HEK293 (cell line): ENCODE measurements around the gene ILF3.
A peak's percentile ranks its signal among the peaks of the same experiment; 100 is the strongest.

Experiments used
- CTCF ChIA-PET: fragments of 350-600 bp; formaldehyde crosslinking; extraction: SDS; loops from one replicate; lab custom pipeline; 2021; ENCODE audit warnings: antibody characterized with exemption; lab: Yijun Ruan, JAX
- POLR2A ChIA-PET: fragments of 300-600 bp; formaldehyde crosslinking; extraction: SDS; loops from one replicate; lab custom pipeline; 2020; ENCODE audit warnings: antibody characterized with exemption, inconsistent platforms; lab: Yijun Ruan, JAX
- H3K27ac ChIP-seq: fragments of 200-500 bp; sonication (Bioruptor generic); 2 replicates; pipeline ENCODE4 v1.5.1; 2014; ENCODE audit warnings: low read depth, low read length, control low read depth, inconsistent platforms; ENCODE audit errors: extremely low read depth
- H3K36me3 ChIP-seq, 2 experiments: fragments of 200-500 bp in 1 of 2; sonication (Bioruptor generic) in 1 of 2; 1 replicate in 1 of 2; 2 replicates in 1 of 2; pipeline ENCODE4 v1.5.1; 2014 to 2017; ENCODE audit warnings: inconsistent platforms in 2 of 2, low read length in 2 of 2; ENCODE audit not compliant: control insufficient read depth in 2 of 2, insufficient read depth in 1 of 2
- H3K4me1 ChIP-seq: fragments of 200-500 bp; sonication (Bioruptor generic); 2 replicates; pipeline ENCODE4 v1.5.1; 2014; ENCODE audit warnings: mild to moderate bottlenecking, low read length, inconsistent platforms; ENCODE audit not compliant: control insufficient read depth, insufficient read depth
- H3K4me3 ChIP-seq: 2 replicates; pipeline ENCODE4 v1.5.1; 2011; ENCODE audit warnings: low read depth, mild to moderate bottlenecking, control low read depth, low read length, moderate library complexity
- H3K9me3 ChIP-seq: fragments of 200-500 bp; sonication (Bioruptor generic); 2 replicates; pipeline ENCODE4 v1.5.1; 2014; ENCODE audit warnings: low read depth, low read length, inconsistent platforms; ENCODE audit not compliant: control insufficient read depth, insufficient read depth
- CTCF ChIP-seq: fragments of 450-650 bp; formaldehyde crosslinking; IDR thresholded peaks from 2 replicates; pipeline ENCODE4 v1.5.1; 2016; ENCODE audit warnings: missing biosample characterization, missing genetic modification characterization
- EGR2 ChIP-seq: fragments of 450-650 bp; formaldehyde crosslinking; IDR thresholded peaks from 2 replicates; pipeline ENCODE4 v1.5.1; 2016; ENCODE audit warnings: low read depth, missing biosample characterization, missing genetic modification characterization
- GLI2 ChIP-seq: fragments of 450-650 bp; formaldehyde crosslinking; IDR thresholded peaks from 2 replicates; pipeline ENCODE4; 2017; ENCODE audit warnings: missing biosample characterization, missing genetic modification characterization, low read depth, borderline replicate concordance
- HOXD13 ChIP-seq: sonication (generic); formaldehyde crosslinking; IDR thresholded peaks from 2 replicates; pipeline ENCODE4 v1.8.0; 2022; ENCODE audit warnings: missing genetic modification reagents, borderline replicate concordance
- IKZF3 ChIP-seq: fragments of 450-650 bp; IDR thresholded peaks from 2 replicates; pipeline ENCODE4 v1.5.0; 2018; ENCODE audit warnings: missing biosample characterization, mild to moderate bottlenecking, missing genetic modification characterization, moderate library complexity
- MYNN ChIP-seq: fragments of 450-650 bp; formaldehyde crosslinking; IDR thresholded peaks from 2 replicates; pipeline ENCODE4 v1.5.1; 2016; ENCODE audit warnings: missing biosample characterization, missing genetic modification characterization, borderline replicate concordance
- OSR2 ChIP-seq: fragments of 450-650 bp; formaldehyde crosslinking; IDR thresholded peaks from 2 replicates; pipeline ENCODE4 v1.5.1; 2016; ENCODE audit warnings: missing biosample characterization, missing genetic modification characterization
- SALL2 ChIP-seq: fragments of 450-650 bp; formaldehyde crosslinking; IDR thresholded peaks from 2 replicates; pipeline ENCODE4 v1.5.0; 2017; ENCODE audit warnings: missing biosample characterization, mild to moderate bottlenecking, missing genetic modification characterization, borderline replicate concordance
- SP3 ChIP-seq: fragments of 450-650 bp; formaldehyde crosslinking; IDR thresholded peaks from 2 replicates; pipeline ENCODE4 v1.5.1; 2016; ENCODE audit warnings: missing biosample characterization, missing genetic modification characterization
- TCF7L2 ChIP-seq: IDR thresholded peaks from 2 replicates; pipeline ENCODE4 v1.6.1; 2011; ENCODE audit warnings: low read depth, mild to moderate bottlenecking, inconsistent platforms, low read length, moderate library complexity, borderline replicate concordance
- ZBTB8A ChIP-seq: fragments of 450-650 bp; formaldehyde crosslinking; IDR thresholded peaks from 2 replicates; pipeline ENCODE4 v1.5.1; 2016; ENCODE audit warnings: missing biosample characterization, missing genetic modification characterization
- ZFHX2 ChIP-seq: fragments of 450-650 bp; formaldehyde crosslinking; conservative IDR thresholded peaks from 2 replicates; pipeline ENCODE4 v1.5.1; 2016; ENCODE audit warnings: missing biosample characterization, missing genetic modification characterization
- ZNF10 ChIP-seq: fragments of 450-650 bp; formaldehyde crosslinking; IDR thresholded peaks from 2 replicates; pipeline ENCODE4 v1.5.1; 2017; ENCODE audit warnings: missing biosample characterization, missing genetic modification characterization
- ZNF514 ChIP-seq: fragments of 450-650 bp; formaldehyde crosslinking; IDR thresholded peaks from 2 replicates; pipeline ENCODE4 v1.5.1; 2016; ENCODE audit warnings: missing biosample characterization, missing genetic modification characterization
- ZNF548 ChIP-seq: fragments of 450-650 bp; formaldehyde crosslinking; IDR thresholded peaks from 2 replicates; pipeline ENCODE4 v1.5.1; 2016; ENCODE audit warnings: missing biosample characterization, missing genetic modification characterization
- ZNF571 ChIP-seq: fragments of 450-650 bp; formaldehyde crosslinking; IDR thresholded peaks from 2 replicates; pipeline ENCODE4 v1.5.0; 2017; ENCODE audit warnings: missing biosample characterization, missing genetic modification characterization
- ZNF654 ChIP-seq: fragments of 450-650 bp; formaldehyde crosslinking; IDR thresholded peaks from 2 replicates; pipeline ENCODE4 v1.5.1; 2016; ENCODE audit warnings: low read depth, missing biosample characterization, missing genetic modification characterization
- ZNF677 ChIP-seq: fragments of 450-650 bp; IDR thresholded peaks from 2 replicates; pipeline ENCODE4 v1.5.0; 2018; ENCODE audit warnings: missing biosample characterization, mild to moderate bottlenecking, missing genetic modification characterization, moderate library complexity
- TF ChIP-seq, protein P1 (sequence below): fragments of 450-650 bp; formaldehyde crosslinking; optimal IDR thresholded peaks from 2 replicates; pipeline ENCODE3; 2016; ENCODE audit warnings: missing biosample characterization, mild to moderate bottlenecking, missing genetic modification characterization
- TF ChIP-seq, protein P2 (sequence below): fragments of 450-650 bp; formaldehyde crosslinking; IDR thresholded peaks from 2 replicates; pipeline ENCODE4 v1.5.0; 2017; ENCODE audit warnings: missing biosample characterization, missing genetic modification characterization, borderline replicate concordance

Gene ILF3

GRCh38 chr19:10701955-10702525 lies 47.9 kb downstream of the ILF3 start (continued):
- TF ChIP-seq ZNF514 (tag by site-specific recombination) = no peak
- peak; percentile 29; the same call in 1 of the 2 replicates for TF ChIP-seq ZNF654
- TF ChIP-seq, protein P1, sequence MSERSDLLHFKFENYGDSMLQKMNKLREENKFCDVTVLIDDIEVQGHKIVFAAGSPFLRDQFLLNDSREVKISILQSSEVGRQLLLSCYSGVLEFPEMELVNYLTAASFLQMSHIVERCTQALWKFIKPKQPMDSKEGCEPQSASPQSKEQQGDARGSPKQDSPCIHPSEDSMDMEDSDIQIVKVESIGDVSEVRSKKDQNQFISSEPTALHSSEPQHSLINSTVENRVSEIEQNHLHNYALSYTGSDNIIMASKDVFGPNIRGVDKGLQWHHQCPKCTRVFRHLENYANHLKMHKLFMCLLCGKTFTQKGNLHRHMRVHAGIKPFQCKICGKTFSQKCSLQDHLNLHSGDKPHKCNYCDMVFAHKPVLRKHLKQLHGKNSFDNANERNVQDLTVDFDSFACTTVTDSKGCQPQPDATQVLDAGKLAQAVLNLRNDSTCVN (tag by site-specific recombination) = no peak
- TF ChIP-seq HOXD13 (CRISPR knock-in tag) = no peak
- TF ChIP-seq SALL2 (tag by site-specific recombination) = no peak
- TF ChIP-seq ZNF10 (tag by site-specific recombination) = 0 out of 2 replicates have a peak, but pooled peaks have one; percentile 12
- TF ChIP-seq ZNF548 (tag by site-specific recombination) = no peak
- no peak for TF ChIP-seq SP3 (tag by site-specific recombination)
- TF ChIP-seq, protein P2, sequence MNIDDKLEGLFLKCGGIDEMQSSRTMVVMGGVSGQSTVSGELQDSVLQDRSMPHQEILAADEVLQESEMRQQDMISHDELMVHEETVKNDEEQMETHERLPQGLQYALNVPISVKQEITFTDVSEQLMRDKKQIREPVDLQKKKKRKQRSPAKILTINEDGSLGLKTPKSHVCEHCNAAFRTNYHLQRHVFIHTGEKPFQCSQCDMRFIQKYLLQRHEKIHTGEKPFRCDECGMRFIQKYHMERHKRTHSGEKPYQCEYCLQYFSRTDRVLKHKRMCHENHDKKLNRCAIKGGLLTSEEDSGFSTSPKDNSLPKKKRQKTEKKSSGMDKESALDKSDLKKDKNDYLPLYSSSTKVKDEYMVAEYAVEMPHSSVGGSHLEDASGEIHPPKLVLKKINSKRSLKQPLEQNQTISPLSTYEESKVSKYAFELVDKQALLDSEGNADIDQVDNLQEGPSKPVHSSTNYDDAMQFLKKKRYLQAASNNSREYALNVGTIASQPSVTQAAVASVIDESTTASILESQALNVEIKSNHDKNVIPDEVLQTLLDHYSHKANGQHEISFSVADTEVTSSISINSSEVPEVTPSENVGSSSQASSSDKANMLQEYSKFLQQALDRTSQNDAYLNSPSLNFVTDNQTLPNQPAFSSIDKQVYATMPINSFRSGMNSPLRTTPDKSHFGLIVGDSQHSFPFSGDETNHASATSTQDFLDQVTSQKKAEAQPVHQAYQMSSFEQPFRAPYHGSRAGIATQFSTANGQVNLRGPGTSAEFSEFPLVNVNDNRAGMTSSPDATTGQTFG (tag by site-specific recombination) = no peak
- TF ChIP-seq ZBTB8A = no peak
- peak; percentile 47 for TF ChIP-seq CTCF (tag by site-specific recombination)
- TF ChIP-seq ZNF677 (tag by site-specific recombination) = no peak

GRCh38 chr19:10706990-10707389 lies 52.8 kb downstream of the ILF3 start:
- Histone ChIP-seq H3K4me3 (no peak overlapping the region), H3K9me3 (no peaks in the 10 kb centered on the region), H3K36me3 (peaks cover 4 to 29% of the 10 kb centered on the region in 2 experiments; a peak in 2 of 3 replicates), H3K4me1 (0 out of 2 replicates have a peak, but pooled peaks cover 3% of the 10 kb centered on the region), H3K27ac (no peak overlapping the region)
- TF ChIP-seq OSR2 (tag by site-specific recombination) = 0 out of 2 replicates have a peak, but pooled peaks have one; percentile 13
- TF ChIP-seq MYNN = no peak
- no peak for TF ChIP-seq GLI2 (tag by site-specific recombination)
- TF ChIP-seq TCF7L2 = peak; percentile 52; the same call in 1 of the 2 replicates
- no peak for TF ChIP-seq ZNF571
- no peak for TF ChIP-seq EGR2 (tag by site-specific recombination)
- 0 out of 2 replicates have a peak, but pooled peaks have one; percentile 9 for TF ChIP-seq ZFHX2 (tag by site-specific recombination)
- TF ChIP-seq IKZF3 (tag by site-specific recombination) = no peak
- ChIA-PET CTCF (interaction anchor here (3.7 kb wide), 1 partner anchor 11 kb away, joined by 18 read pairs; the partner anchor contains the start of gene DNM2), POLR2A (interaction anchor here (0.7 to 1.1 kb wide), 3 partner anchors 11 to 515 kb away, joined by 3 read pairs; partner anchors contain the start of gene DNM2)
